Measurements from ENCODE around the gene MYOF.

MYOF gene

DNA sequence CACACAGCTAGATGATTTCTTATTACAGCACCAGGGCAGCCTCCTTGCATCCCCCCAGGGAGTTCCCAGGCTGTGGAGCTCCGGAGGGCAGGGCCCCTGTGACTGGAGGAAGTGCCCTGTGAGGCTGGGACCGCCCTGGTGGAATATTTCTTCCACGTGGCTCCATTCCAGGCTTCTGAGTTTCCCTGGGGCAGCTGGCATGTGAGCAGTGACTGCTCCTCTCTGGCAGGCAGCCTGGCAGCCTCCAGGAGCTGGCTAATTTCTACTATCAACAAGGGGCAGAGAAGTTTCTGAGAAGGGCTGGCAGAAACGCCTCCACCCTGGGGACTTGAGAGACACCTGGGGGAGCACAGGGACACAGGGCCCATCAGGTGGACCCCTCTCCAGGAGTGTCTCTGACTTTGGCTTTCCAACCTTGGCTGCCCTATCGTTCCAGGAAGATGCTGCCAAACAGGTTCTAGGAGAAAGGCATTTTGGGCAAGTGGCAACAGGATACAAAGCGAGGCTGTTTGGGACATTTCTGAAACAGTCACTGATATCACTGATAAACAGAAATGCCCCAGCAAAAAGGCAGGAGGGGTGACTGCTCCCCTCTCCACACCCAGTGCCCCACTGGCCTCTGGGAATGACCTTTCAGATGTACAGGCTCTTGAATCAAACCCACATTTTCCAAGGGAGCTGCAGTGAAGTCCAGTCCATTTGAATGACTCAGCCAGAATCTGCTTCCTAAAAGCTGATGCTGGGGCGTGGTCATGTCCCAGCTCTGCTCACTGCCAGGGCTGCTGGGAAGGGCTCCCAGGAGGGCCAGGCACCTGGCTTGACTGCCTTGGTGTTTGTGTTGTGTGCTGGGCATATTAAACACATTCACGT lies 16.1 kb downstream of the MYOF start:
- Histone ChIP-seq H3K9me3 (ENCODE audit: control insufficient read depth in 2 of 2, low read length in 2 of 2) (no peaks in the 10 kb centered on the region), H3K27me3 (ENCODE audit: control insufficient read depth in 1 of 2, insufficient read depth in 2 of 2, low read length in 2 of 2) (no peaks in the 10 kb centered on the region), H3K4me3 (ENCODE audit: low read length in 2 of 2) (peak overlapping the region; percentile 46 to 47), H3K4me1 (ENCODE audit: control insufficient read depth, insufficient read depth, low read length) (peaks cover 66% of the 10 kb centered on the region), H3K9ac (ENCODE audit: low read length in 2 of 2) (peak overlapping the region; percentile 72 to 77), H3K27ac (ENCODE audit: low read length) (peak overlapping the region; percentile 94), H3K36me3 (ENCODE audit: control insufficient read depth in 2 of 2, insufficient read depth in 2 of 2, low read length in 2 of 2) (peaks cover 0 to 9% of the 10 kb centered on the region in 2 donors)

DNA sequence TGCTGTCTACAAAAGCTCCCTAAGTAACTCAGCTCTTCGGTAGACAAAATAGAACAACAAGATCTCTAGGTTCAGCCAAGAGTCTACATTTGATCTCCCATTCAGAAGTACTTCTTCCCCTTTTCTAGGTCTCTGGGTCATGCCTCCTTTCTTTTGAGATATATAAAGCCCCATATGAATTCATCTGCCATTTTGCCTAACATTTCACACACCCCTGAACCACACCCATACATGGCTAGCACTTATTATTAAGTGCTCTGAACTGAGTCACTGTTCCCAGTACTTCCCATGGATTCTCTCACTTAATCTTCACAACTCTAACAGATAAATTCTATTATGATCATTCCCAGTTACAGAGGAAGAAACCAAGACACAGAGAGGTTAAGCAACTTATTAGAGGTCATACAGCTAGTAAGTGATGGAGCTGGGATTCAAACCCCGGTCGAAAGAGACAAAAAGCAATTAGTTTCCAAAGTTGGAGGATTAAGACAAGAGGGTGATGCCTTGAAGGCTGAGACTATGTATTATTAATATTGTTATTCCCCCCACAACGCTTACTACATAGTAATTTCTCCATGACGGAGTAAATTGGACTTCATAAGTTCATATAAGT lies 17.3 kb downstream of the MYOF start:
- H3K9me3 ChIP-seq (ENCODE audit: control insufficient read depth in 2 of 2, low read length in 2 of 2), result no peaks in the 10 kb centered on the region
- H3K9ac ChIP-seq (ENCODE audit: low read length in 2 of 2), result peak overlapping the region in 1 of 2 donors; percentile 25
- no peak overlapping the region for H3K4me3 ChIP-seq (ENCODE audit: low read length in 2 of 2)
- H3K27ac ChIP-seq (ENCODE audit: low read length), result peak overlapping the region; percentile 94
- peaks cover 4 to 9% of the 10 kb centered on the region in 2 donors for H3K36me3 ChIP-seq (ENCODE audit: control insufficient read depth in 2 of 2, insufficient read depth in 2 of 2, low read length in 2 of 2)
- H3K27me3 ChIP-seq (ENCODE audit: control insufficient read depth in 1 of 2, insufficient read depth in 2 of 2, low read length in 2 of 2), result no peaks in the 10 kb centered on the region
- peaks cover 72% of the 10 kb centered on the region for H3K4me1 ChIP-seq (ENCODE audit: control insufficient read depth, insufficient read depth, low read length)

DNA sequence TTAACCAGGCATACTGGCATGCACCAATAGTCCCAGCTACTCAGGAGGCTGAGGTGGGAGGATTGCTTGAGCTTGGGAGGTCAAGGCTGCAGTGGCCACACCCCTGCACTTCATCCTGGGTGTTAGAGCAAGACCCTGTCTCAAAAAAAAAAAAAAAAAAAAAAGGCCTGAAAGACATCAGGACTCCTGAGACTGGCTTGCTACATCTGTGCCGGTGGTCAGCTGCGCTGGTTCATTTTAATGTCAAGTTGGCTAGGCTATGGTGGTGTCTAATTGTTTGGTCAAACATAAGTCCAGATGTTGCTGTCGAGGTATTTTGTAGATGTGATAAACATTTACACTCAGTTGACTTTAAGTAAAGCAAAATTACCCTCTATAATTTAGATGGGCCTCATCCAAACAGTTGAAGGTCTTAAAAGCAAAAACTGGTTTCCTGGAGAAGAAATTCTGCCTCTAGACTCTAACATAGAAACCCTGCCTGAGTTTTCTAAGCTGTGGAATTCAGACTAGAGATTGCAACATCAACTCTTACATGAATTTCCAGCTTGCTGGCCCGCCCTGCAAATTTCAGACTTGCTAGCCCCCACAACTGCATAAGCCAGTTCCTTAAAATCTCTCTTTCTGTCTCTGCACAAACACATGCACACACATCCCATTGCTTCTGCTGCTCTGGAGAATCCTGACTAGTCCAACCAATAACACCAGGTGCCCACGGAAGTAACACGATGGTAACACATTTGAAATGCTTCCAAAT lies 18.2 kb downstream of the MYOF start:
- Histone ChIP-seq H3K9me3 (ENCODE audit: control insufficient read depth in 2 of 2, low read length in 2 of 2) (no peaks in the 10 kb centered on the region), H3K27me3 (ENCODE audit: control insufficient read depth in 1 of 2, insufficient read depth in 2 of 2, low read length in 2 of 2) (no peaks in the 10 kb centered on the region), H3K4me3 (ENCODE audit: low read length in 2 of 2) (peak overlapping the region in 1 of 2 donors; percentile 17), H3K27ac (ENCODE audit: low read length) (peak overlapping the region; percentile 94), H3K4me1 (ENCODE audit: control insufficient read depth, insufficient read depth, low read length) (peaks cover 75% of the 10 kb centered on the region), H3K36me3 (ENCODE audit: control insufficient read depth in 2 of 2, insufficient read depth in 2 of 2, low read length in 2 of 2) (peaks cover 4% of the 10 kb centered on the region in 2 donors), H3K9ac (ENCODE audit: low read length in 2 of 2) (no peak overlapping the region)

DNA sequence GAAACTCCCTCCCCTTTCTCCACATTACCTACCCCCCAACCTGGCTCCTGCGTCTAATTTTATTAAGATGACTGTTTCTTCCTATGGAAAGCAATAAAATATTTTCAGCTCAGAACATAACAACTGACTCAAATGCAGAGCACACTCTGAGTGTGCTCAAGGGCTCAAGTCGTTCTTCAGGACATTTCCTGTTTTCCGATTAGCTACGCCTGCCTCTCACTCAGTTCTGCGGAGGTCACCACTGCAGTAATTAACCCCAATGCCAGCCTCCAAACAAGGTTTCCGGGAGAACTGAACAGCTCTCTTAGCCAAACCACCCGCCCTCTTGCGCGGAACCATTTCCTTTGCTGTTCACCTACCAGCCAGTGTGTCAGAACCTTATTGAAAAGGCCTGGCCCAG lies 19.3 kb downstream of the MYOF start:
- Histone ChIP-seq H3K4me3 (ENCODE audit: low read length in 2 of 2) (no peak overlapping the region), H3K4me1 (ENCODE audit: control insufficient read depth, insufficient read depth, low read length) (peaks cover 76% of the 10 kb centered on the region), H3K9me3 (ENCODE audit: control insufficient read depth in 2 of 2, low read length in 2 of 2) (no peaks in the 10 kb centered on the region), H3K27me3 (ENCODE audit: control insufficient read depth in 1 of 2, insufficient read depth in 2 of 2, low read length in 2 of 2) (no peaks in the 10 kb centered on the region), H3K27ac (ENCODE audit: low read length) (peak overlapping the region; percentile 94), H3K9ac (ENCODE audit: low read length in 2 of 2) (no peak overlapping the region), H3K36me3 (ENCODE audit: control insufficient read depth in 2 of 2, insufficient read depth in 2 of 2, low read length in 2 of 2) (peaks cover 2 to 4% of the 10 kb centered on the region in 2 donors)

DNA sequence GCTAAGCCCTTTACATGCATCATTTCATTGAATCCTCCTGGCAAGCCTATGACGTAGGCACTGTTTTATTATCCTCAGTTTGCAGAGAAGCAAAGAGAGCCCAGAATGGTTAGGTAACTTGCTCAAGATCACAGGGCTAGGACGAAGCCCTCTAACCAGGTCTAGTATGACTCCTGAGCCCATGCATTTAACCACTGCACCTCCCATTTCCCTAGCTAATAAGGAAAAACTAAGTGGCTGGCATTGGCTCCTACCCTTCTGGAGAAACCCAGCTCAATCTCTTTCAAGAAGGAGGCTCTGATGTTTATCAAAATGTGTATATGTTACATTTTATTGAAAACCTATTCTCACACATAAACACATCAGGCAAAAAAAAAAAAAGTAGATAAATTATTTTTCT lies 19.8 kb downstream of the MYOF start:
- Histone ChIP-seq H3K4me3 (ENCODE audit: low read length in 2 of 2) (no peak overlapping the region), H3K9me3 (ENCODE audit: control insufficient read depth in 2 of 2, low read length in 2 of 2) (no peaks in the 10 kb centered on the region), H3K9ac (ENCODE audit: low read length in 2 of 2) (no peak overlapping the region), H3K36me3 (ENCODE audit: control insufficient read depth in 2 of 2, insufficient read depth in 2 of 2, low read length in 2 of 2) (peaks cover 2 to 4% of the 10 kb centered on the region in 2 donors), H3K27ac (ENCODE audit: low read length) (peak overlapping the region; percentile 94), H3K4me1 (ENCODE audit: control insufficient read depth, insufficient read depth, low read length) (peaks cover 80% of the 10 kb centered on the region), H3K27me3 (ENCODE audit: control insufficient read depth in 1 of 2, insufficient read depth in 2 of 2, low read length in 2 of 2) (no peaks in the 10 kb centered on the region)

DNA sequence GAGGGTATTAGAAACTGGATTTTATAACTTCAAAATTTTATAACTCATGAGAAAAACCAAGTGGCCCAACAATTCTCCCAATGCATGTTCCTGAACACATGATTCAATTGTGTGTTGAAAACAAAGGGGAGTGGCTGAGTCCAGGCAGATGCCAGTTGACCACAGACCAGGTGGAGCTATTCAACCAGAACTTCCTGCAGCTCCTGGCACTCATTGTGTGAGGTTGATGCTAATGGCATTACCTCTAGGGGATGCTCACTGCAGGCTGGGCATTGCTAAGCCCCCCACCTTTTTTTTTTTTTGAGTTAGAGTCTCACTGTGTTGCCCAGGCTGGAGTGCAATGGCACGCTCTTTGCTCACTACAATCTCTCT lies 20.3 kb downstream of the MYOF start:
- H3K9ac ChIP-seq (ENCODE audit: low read length in 2 of 2), result no peak overlapping the region
- H3K4me1 ChIP-seq (ENCODE audit: control insufficient read depth, insufficient read depth, low read length), result peaks cover 83% of the 10 kb centered on the region
- H3K27me3 ChIP-seq (ENCODE audit: control insufficient read depth in 1 of 2, insufficient read depth in 2 of 2, low read length in 2 of 2), result no peaks in the 10 kb centered on the region
- H3K9me3 ChIP-seq (ENCODE audit: control insufficient read depth in 2 of 2, low read length in 2 of 2), result no peaks in the 10 kb centered on the region
- peak overlapping the region; percentile 94 for H3K27ac ChIP-seq (ENCODE audit: low read length)
- no peak overlapping the region for H3K4me3 ChIP-seq (ENCODE audit: low read length in 2 of 2)
- peaks cover 2 to 4% of the 10 kb centered on the region in 2 donors for H3K36me3 ChIP-seq (ENCODE audit: control insufficient read depth in 2 of 2, insufficient read depth in 2 of 2, low read length in 2 of 2)

DNA sequence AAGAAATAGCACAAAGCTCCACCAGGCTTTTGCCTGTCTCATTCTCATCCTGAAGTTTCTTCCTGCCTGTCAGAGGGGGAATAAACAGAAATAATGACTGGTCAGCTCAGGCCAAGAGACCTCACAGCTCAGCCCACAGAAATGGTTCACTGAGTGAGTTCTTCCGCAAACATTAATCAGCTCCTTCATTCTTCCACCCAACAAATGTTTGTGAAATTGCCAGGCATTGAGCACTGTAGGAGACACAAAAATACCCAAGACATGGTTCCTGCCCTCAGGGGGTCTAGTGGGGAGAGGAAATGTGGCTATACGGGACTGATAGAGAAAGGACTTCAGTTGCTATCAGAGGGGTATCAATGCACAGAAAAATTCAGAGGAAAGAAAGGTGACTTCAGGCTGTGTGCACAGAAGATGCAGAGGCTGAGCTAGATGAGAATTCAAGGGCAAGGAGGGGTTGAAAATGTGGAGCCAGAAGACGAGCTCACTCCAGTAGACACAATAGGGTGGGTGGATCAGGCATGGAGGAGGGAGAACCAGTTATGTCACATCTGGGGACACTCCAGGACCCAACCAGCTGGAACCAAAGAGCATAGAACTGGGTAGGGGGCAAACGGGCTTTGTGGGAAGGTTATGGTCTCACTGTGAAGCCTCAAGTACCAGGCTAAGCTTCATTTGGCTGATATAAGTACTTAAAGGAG lies 20.9 kb downstream of the MYOF start:
- Histone ChIP-seq H3K36me3 (ENCODE audit: control insufficient read depth in 2 of 2, insufficient read depth in 2 of 2, low read length in 2 of 2) (peaks cover 6 to 7% of the 10 kb centered on the region in 2 donors), H3K27me3 (ENCODE audit: control insufficient read depth in 1 of 2, insufficient read depth in 2 of 2, low read length in 2 of 2) (no peaks in the 10 kb centered on the region), H3K27ac (ENCODE audit: low read length) (peak overlapping the region; percentile 94), H3K4me3 (ENCODE audit: low read length in 2 of 2) (no peak overlapping the region), H3K9me3 (ENCODE audit: control insufficient read depth in 2 of 2, low read length in 2 of 2) (no peaks in the 10 kb centered on the region), H3K9ac (ENCODE audit: low read length in 2 of 2) (no peak overlapping the region), H3K4me1 (ENCODE audit: control insufficient read depth, insufficient read depth, low read length) (peaks cover 79% of the 10 kb centered on the region)

DNA sequence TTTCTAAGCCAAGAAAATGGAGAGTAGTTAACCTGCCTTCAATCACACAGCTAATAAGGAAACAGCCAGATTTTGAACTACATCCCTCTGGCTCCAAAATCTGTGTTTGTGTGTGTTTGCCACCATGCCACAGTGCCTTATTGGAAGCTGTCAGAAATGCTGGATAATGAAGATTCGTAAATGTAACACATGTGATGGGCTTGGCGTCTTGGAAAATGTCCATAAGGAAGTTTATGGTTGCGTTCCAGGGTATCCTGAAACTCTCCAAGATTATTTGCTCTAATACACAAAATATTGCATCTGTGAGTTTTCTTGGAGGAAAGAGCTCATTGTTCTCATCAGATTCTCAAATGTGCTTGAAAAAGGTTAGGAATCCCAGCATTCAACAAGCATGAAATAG lies 22.7 kb downstream of the MYOF start:
- H3K4me1 ChIP-seq (ENCODE audit: control insufficient read depth, insufficient read depth, low read length), result peaks cover 64% of the 10 kb centered on the region
- no peaks in the 10 kb centered on the region for H3K27me3 ChIP-seq (ENCODE audit: control insufficient read depth in 1 of 2, insufficient read depth in 2 of 2, low read length in 2 of 2)
- H3K36me3 ChIP-seq (ENCODE audit: control insufficient read depth in 2 of 2, insufficient read depth in 2 of 2, low read length in 2 of 2), result peaks cover 8 to 13% of the 10 kb centered on the region in 2 donors
- no peaks in the 10 kb centered on the region for H3K9me3 ChIP-seq (ENCODE audit: control insufficient read depth in 2 of 2, low read length in 2 of 2)
- peak overlapping the region; percentile 6 to 27 for H3K9ac ChIP-seq (ENCODE audit: low read length in 2 of 2)
- H3K4me3 ChIP-seq (ENCODE audit: low read length in 2 of 2), result peak overlapping the region in 1 of 2 donors; percentile 52
- H3K27ac ChIP-seq (ENCODE audit: low read length), result peak overlapping the region; percentile 92

DNA sequence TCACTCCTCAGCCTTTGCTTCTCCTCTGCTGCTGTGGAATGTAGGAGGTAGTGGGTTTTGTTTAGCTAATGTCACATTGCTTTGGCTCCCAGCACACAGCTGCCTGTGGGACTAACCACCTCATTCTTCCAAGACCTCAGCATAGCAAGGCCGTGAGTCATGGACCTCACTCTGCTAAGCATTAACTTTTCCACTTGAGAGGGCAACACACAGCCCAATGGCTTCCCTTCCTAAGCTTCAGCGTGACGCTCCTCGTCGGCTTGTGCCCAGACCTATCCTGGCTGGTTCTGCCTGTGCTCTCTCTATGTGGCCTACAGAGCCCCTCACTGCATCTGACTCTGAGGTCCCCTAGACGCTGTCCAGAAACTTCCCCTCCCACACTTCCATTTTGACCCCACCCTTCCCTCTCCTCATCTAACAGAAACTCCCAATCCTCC lies 23.3 kb downstream of the MYOF start:
- H3K36me3 ChIP-seq (ENCODE audit: control insufficient read depth in 2 of 2, insufficient read depth in 2 of 2, low read length in 2 of 2), result peaks cover 8 to 16% of the 10 kb centered on the region in 2 donors
- H3K27ac ChIP-seq (ENCODE audit: low read length), result peak overlapping the region; percentile 92
- peak overlapping the region; percentile 27 to 64 for H3K9ac ChIP-seq (ENCODE audit: low read length in 2 of 2)
- H3K4me1 ChIP-seq (ENCODE audit: control insufficient read depth, insufficient read depth, low read length), result peaks cover 59% of the 10 kb centered on the region
- H3K4me3 ChIP-seq (ENCODE audit: low read length in 2 of 2), result peak overlapping the region in 1 of 2 donors; percentile 52
- H3K9me3 ChIP-seq (ENCODE audit: control insufficient read depth in 2 of 2, low read length in 2 of 2), result no peaks in the 10 kb centered on the region
- no peaks in the 10 kb centered on the region for H3K27me3 ChIP-seq (ENCODE audit: control insufficient read depth in 1 of 2, insufficient read depth in 2 of 2, low read length in 2 of 2)

DNA sequence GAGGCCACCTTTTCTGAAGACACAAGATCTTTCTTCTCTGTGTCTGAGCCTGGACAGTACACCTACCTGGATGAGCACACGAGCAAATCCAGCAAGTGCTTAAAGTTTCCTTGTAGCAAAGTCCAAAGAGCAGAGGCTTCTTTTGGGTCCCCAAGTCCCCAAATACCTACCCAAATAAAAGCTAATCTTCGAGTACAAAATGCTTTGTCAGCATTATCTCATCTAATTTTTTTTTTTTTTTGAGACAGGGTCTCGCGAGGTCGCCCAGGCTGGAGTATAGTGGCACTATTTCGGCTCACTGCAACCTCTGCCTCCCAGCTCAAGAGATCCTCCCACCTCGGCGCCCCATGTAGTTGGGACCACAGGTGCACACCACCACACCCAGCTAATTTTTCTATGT lies 24.6 kb downstream of the MYOF start:
- Histone ChIP-seq H3K4me3 (ENCODE audit: low read length in 2 of 2) (no peak overlapping the region), H3K4me1 (ENCODE audit: control insufficient read depth, insufficient read depth, low read length) (peaks cover 53% of the 10 kb centered on the region), H3K36me3 (ENCODE audit: control insufficient read depth in 2 of 2, insufficient read depth in 2 of 2, low read length in 2 of 2) (peaks cover 10 to 16% of the 10 kb centered on the region in 2 donors), H3K27me3 (ENCODE audit: control insufficient read depth in 1 of 2, insufficient read depth in 2 of 2, low read length in 2 of 2) (no peaks in the 10 kb centered on the region), H3K9me3 (ENCODE audit: control insufficient read depth in 2 of 2, low read length in 2 of 2) (no peaks in the 10 kb centered on the region), H3K27ac (ENCODE audit: low read length) (peak overlapping the region; percentile 25), H3K9ac (ENCODE audit: low read length in 2 of 2) (no peak overlapping the region)

All from stomach smooth muscle (tissue), 2 donors.